ENCODE results near the gene RAB6D.
"Not testable (repeated sequence)": the region's sequence is repeated elsewhere in the genome, so short reads cannot be mapped to it uniquely, and the experiment has no call there.

RAB6D gene

DNA sequence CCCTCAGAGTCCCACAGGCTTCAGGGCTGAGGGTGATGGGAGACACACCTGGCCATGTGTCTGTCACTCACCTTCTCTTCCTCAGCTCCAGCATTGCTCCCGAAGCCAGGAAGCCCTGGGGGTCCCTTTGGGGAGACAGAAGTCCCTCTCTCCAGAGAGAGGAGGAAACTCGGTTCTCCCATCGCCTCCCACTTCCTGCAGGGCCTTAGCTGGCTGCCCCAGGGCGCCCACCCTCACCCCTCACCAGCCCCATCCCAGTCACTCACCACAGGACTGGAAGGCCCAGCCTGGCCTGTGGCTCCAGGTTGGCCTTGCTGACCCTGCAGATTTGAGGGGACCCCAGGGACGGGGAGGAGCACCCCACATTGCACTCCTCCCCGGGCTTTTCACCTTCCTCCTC is 2.7 kb upstream of the RAB6D start:
- no peak for DNase-seq (ENCODE audit: low spot score)

DNA sequence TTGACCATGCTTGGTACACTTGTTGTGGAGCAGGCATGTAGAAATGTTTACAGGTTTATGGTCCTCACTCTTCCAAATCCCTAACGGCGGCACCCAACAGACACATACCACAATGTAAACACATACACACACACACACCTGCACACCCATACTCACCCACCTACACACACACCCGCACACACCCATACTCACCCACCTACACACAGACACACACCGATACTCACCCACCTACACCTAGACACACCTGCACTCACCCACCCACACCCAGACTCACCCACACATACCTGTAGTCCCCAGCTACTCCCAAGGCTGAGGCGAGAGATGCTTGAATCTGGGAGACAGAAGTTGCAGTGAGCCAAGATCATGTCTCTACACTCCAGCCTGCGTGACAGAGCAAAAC is 1.5 kb upstream of the RAB6D start:
- no peak for DNase-seq (ENCODE audit: low spot score)

DNA sequence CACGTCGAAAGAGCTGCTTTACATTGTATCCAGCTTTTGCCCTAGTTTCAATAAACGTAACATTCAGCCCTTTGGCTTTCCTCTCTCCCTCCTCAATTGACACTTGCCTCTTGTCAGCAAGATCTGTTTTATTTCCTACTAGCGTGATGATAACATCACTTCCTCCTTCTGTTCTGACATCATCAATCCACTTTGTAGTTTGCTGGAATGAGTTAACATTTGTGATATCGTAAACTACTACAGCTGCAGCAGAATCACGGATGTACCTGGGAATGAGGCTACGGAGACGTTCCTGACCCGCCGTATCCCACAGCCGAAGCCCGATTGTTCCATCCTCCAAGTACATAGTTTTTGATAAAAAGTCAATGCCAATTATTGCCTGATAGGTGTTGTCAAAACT is 755 bp downstream of the RAB6D start:
- DNase-seq (ENCODE audit: low spot score) = not testable (repeated sequence)

DNA sequence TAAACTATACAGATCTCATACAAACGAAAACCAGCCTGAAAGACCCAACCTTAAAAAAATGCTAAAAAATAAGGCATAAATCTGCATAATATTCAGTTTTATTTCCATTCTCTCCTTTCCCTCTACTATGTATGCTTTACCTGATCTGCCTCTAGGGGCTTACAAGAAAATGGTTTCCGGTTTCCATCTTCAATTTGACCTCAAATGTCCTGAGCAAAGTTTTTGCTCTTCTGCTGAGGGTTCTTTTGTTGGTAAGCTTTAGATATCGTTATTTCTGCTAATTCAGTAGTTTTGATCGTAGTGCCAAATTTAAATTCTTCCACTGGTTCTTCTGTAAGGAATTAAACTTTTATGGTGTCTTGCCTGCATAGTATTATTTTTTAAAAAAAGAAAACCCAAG is 2.2 kb downstream of the RAB6D start:
- DNase-seq (ENCODE audit: low spot score) = not testable (repeated sequence)

DNA sequence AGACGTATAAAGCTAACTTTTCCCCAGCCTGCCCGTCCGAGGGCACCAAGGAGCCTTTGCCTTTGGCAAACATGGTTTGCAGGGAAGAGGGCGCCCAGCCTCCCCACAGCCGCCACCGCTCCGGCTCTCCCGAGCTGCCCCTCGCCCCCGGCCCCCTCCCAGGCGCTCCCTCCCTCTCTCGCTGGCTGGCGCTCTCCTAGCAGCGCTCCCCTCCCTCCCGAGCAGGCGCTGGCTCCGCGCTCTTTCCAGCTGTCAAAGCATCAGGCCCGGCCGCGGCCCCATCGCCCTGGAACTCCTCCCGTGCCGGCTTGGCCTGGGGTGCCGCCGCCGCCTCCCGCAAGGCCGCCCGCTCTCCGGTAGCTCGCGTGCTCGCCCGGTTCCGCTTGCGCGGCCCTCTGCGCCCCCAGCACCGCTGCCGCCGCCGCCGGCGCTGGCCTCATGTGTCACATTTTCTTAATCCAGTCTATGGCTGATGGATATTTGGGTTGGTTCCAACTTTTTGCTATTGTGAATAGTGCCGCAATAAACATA is 10.7 kb downstream of the RAB6D start:
- not testable (repeated sequence) for DNase-seq (ENCODE audit: low spot score)

DNA sequence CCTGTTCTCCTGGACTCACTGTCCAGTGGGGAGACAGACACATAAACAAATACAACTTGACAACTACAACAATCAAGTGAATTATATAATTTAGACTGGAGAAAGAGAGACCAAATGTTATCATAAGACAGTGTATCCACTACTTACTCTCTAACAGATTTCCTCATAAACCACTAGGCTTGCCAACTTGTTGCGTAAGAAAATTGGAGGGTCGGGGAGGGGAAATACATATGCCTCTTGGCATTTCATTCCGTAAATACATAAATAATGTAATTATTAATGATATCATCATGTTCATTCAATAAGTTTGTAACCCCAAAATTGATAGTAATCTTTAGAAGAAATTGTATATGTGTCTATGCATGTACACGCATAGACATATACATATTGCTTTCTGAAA is 14.9 kb downstream of the RAB6D start:
- no peak for DNase-seq (ENCODE audit: low spot score)

DNA sequence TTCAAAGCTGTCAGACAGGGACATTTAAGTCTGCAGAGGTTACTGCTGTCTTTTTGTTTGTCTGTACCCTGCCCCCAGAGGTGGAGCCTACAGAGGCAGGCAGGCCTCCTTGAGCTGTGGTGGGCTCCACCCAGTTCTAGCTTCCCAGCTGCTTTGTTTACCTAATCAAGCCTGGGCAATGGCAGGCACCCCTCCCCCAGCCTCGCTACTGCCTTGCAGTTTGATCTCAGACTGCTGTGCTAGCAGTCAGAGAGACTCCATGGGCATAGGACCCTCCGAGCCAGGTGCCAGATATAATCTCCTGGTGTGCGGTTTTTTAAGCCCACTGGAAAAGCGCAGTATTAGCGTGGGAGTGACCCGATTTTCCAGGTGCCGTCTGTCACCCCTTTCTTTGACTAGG is 16.9 kb downstream of the RAB6D start:
- DNase-seq (ENCODE audit: low spot score) = not testable (repeated sequence)

DNA sequence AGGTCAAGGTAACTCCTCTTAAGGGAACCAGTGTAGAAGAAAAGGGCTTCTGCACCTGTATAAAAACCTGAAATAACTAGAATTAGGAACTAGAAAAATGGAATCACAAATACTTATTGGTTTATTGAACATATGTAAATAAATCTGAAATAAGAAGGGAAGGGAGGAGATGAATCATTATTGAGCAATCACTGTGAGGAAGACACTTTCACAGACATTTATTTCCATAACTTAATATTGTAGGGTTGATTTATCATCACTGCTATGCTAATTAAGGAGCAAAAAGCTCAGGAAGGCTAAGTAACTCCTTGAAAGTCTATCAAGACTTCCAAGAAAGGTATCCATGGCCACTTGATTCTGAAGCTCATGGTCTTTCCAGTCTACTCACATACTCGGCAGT is 24.7 kb downstream of the RAB6D start:
- not testable (repeated sequence) for DNase-seq (ENCODE audit: low spot score)

DNA sequence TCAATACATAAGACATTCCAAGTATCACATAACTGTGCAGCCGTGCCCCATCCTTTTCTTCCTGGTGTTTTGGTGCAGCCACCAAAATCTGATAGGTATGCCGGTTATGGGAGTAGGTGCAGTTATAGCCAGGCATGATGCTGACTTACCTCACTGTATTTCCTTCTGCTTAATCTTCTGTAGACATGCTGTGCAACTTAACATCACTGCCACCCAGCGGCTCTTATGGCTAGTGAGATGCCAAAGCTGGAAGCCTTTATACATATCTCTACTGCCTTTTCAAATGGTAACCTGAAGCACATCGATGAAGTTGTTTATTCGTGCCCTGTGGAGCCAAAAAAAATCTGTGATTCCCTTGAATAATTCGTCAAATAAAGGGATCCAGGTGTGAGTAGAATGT is 28.6 kb downstream of the RAB6D start:
- peak; percentile 69 for DNase-seq (ENCODE audit: low spot score)

DNA sequence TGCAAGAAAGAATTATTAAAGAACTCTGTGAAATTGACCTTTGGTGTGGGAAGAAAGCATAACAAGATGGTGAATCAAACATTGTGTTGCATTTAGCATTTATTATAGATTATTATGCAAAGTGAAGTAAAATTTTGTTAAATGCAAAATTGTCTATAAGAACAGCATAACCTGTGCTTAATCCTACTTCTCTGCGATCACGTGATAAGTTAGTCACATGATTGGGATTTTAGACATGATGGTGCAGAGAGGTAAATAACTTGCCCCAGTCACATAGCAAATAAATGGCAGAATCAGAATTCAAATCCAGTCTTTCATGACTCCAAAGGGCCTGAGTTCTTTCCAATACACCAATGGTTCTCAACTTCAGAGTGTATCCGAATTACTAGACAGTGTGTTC is 31.3 kb downstream of the RAB6D start:
- not testable (repeated sequence) for DNase-seq (ENCODE audit: low spot score)

DNA sequence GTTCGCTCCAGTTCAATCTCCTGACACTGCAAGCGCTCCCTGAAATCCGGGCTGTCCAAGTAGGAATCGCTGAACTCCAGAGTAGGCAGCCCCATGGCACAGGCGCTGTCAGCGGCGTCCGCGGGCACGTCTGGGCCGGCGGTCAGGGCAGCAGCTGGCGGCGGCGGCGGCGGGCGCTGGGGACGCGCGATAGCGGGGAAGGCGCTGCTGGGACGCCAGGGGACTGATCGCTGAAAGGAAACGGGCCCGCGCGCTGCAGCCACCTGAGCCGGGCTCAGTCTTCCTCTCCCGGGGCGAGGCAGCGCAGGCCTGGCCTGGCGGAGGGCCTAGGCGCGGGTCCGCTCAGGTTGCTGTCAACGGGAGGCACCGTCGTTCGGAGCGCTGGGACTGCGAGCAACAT is 33.0 kb downstream of the RAB6D start:
- DNase-seq (ENCODE audit: low spot score) = not testable (repeated sequence)

DNA sequence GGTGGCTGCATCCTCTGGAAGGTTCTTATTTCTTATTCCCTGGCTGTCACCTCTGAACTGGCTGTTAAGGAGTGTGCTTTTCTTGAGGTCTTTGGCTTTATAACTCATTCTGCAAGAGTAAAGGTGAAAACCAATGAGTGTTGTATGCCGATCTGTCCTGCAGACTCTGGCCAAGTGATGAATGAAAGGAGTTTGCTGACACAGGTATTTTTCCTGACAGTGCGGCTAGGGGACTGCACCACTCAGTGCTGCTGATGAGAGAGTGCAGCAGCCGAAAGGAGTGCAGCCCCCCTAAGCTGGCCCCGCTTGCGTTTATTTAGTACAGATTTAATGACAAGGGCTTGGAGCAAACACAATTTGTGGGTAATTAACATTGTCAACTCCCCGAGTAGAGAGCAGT is 41.8 kb downstream of the RAB6D start:
- DNase-seq (ENCODE audit: low spot score) = no peak

DNA sequence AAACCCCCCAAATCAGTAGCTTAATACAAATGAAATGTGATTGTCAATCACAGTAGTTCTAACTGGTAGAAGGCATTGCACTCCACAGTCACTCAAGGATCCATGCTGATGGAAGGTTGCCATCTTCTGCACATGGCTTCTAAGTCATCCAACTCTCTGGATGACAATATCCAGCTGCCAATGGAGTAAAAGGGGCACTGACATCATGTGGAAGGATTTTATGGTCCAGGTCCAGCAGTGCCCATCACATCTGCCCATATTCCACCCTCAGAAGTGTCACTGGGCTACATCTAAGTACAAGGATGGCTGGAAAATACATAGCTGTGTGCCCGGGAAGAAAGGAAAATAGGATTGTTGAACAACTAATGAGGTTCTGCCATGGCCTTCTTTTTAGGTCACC is 42.6 kb downstream of the RAB6D start:
- not testable (repeated sequence) for DNase-seq (ENCODE audit: low spot score)

DNA sequence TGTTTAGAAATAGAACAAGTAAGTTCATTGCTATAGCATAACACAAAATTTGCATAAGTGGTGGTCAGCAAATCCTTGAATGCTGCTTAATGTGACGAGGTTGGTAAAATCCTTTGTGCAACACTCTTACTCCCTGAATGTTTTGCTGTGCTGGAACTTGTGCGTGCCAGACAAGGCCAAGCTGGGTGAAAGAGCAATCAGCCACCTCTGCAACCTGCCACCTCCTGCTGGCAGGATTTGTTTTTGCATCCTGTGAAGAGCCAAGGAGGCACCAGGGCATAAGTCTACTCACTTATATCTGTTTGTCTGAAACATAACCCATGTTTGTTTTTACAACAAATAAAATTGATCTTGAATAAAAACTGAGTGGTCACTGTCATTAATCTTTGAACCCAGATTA is 53.0 kb downstream of the RAB6D start:
- not testable (repeated sequence) for DNase-seq (ENCODE audit: low spot score)

All from Ammon's horn (tissue), 1 donor.